Neural cell (in vitro differentiated cells): Measurements from ENCODE around the gene MED15. TPM values are rescaled to one million over a fixed set of nuclear protein-coding genes. Genes with fewer than 3 reads are reported as not detected.
"Not testable (repeated sequence)": the region's sequence is repeated elsewhere in the genome, so short reads cannot be mapped to it uniquely, and the experiment has no call there.

Experiments used
- H2AFZ ChIP-seq: fragments of 200-600, 300-800 bp; sonication (generic), shearing (Covaris generic); 2 replicates; pipeline ENCODE4 v1.6.0; 2014; ENCODE audit warnings: low read depth, mild to moderate bottlenecking, antibody characterized with exemption, low read length, moderate library complexity
- H3F3A ChIP-seq: fragments of 200-600 bp; shearing (Covaris generic); 2 replicates; pipeline ENCODE4 v1.6.1; 2016; ENCODE audit warnings: mild to moderate bottlenecking, moderate library complexity, mixed read lengths, antibody characterized with exemption, low read length; ENCODE audit not compliant: insufficient read depth, poor library complexity, severe bottlenecking
- H3K27ac ChIP-seq: fragments of 200-600, 300-800 bp; sonication (generic), shearing (Covaris generic); 2 replicates; pipeline ENCODE4 v1.5.1; 2014; ENCODE audit warnings: mild to moderate bottlenecking, low read length, moderate library complexity
- H3K27me3 ChIP-seq: fragments of 300-800, 200-600 bp; sonication (generic), shearing (Covaris generic); 2 replicates; pipeline ENCODE4 v1.6.0; 2014; ENCODE audit warnings: mild to moderate bottlenecking, low read depth, low read length, moderate library complexity; ENCODE audit not compliant: insufficient read depth
- H3K36me3 ChIP-seq: fragments of 300-800, 200-600 bp; sonication (generic), shearing (Covaris generic); 2 replicates; pipeline ENCODE4 v1.5.1; 2014; ENCODE audit warnings: mild to moderate bottlenecking, antibody characterized with exemption, low read length, moderate library complexity; ENCODE audit not compliant: insufficient read depth
- H3K4me2 ChIP-seq: fragments of 300-800, 200-600 bp; sonication (generic), shearing (Covaris generic); 2 replicates; pipeline ENCODE4 v1.6.0; 2014; ENCODE audit warnings: mild to moderate bottlenecking, low read length
- H3K4me3 ChIP-seq: fragments of 300-800, 200-600 bp; sonication (generic), shearing (Covaris generic); 2 replicates; pipeline ENCODE4 v1.5.1; 2014; ENCODE audit warnings: mild to moderate bottlenecking, low read length, moderate library complexity
- H3K79me2 ChIP-seq: fragments of 200-600 bp; shearing (Covaris generic); replicated peaks from 2 replicates; pipeline ENCODE4 v1.6.0; 2014; ENCODE audit warnings: mild to moderate bottlenecking, low read length, moderate library complexity; ENCODE audit not compliant: insufficient read depth
- H3K9ac ChIP-seq: fragments of 300-800, 200-600 bp; sonication (generic), shearing (Covaris generic); 2 replicates; pipeline ENCODE4 v1.6.1; 2016; ENCODE audit warnings: mild to moderate bottlenecking, low read length, mixed read lengths
- H3K9me2 ChIP-seq: fragments of 200-600 bp; shearing (Covaris generic); 2 replicates; pipeline ENCODE4 v1.6.1; 2016; ENCODE audit warnings: mild to moderate bottlenecking, low read length, mixed read lengths; ENCODE audit not compliant: insufficient read depth
- H3K9me3 ChIP-seq: fragments of 200-600, 300-800 bp; sonication (generic), shearing (Covaris generic); 2 replicates; pipeline ENCODE4 v1.6.1; 2016; ENCODE audit warnings: mild to moderate bottlenecking, mixed run types, low read length, moderate library complexity, mixed read lengths
- H4K20me1 ChIP-seq: fragments of 200-600 bp; shearing (Covaris generic); 2 replicates; pipeline ENCODE4 v1.6.1; 2016; ENCODE audit warnings: mild to moderate bottlenecking, mixed run types; ENCODE audit not compliant: insufficient read depth
- CTCF ChIP-seq: fragments of 450-650 bp; IDR thresholded peaks from 2 replicates; pipeline ENCODE4 v1.5.1; 2014; ENCODE audit warnings: antibody characterized with exemption, mild to moderate bottlenecking, moderate library complexity; ENCODE audit not compliant: poor library complexity, severe bottlenecking
- EP300 ChIP-seq: fragments of 450-650 bp; conservative IDR thresholded peaks from 2 replicates; pipeline ENCODE4 v1.6.1; 2014; ENCODE audit warnings: antibody characterized with exemption, mild to moderate bottlenecking, moderate library complexity; ENCODE audit not compliant: poor library complexity, severe bottlenecking
- EZH2 ChIP-seq: fragments of 200-600, 300-800 bp; shearing (Covaris generic), sonication (generic); IDR thresholded peaks from 2 replicates; pipeline ENCODE4 v1.6.1; 2014; ENCODE audit warnings: antibody characterized with exemption, low read length, borderline replicate concordance, mild to moderate bottlenecking; ENCODE audit not compliant: insufficient read depth, poor library complexity, severe bottlenecking
- MXI1 ChIP-seq: fragments of 450-650 bp; conservative IDR thresholded peaks from 2 replicates; pipeline ENCODE4 v1.6.1; 2014; ENCODE audit warnings: antibody characterized with exemption, mild to moderate bottlenecking; ENCODE audit not compliant: poor library complexity, severe bottlenecking
- POLR2AphosphoS5 ChIP-seq: IDR thresholded peaks from 2 replicates; pipeline ENCODE4 v1.6.1; 2012
- RAD21 ChIP-seq: fragments of 450-650 bp; conservative IDR thresholded peaks from 2 replicates; pipeline ENCODE4 v1.6.1; 2014; ENCODE audit warnings: antibody characterized with exemption, mild to moderate bottlenecking, moderate library complexity
- REST ChIP-seq: IDR thresholded peaks from 2 replicates; pipeline ENCODE4 v1.6.1; 2012; ENCODE audit warnings: borderline replicate concordance
- SMC3 ChIP-seq: fragments of 450-650 bp; conservative IDR thresholded peaks from 2 replicates; pipeline ENCODE4 v1.6.1; 2014; ENCODE audit warnings: antibody characterized with exemption, mild to moderate bottlenecking, moderate library complexity; ENCODE audit not compliant: poor library complexity
- TAF1 ChIP-seq: IDR thresholded peaks from 2 replicates; pipeline ENCODE4 v1.6.1; 2012; ENCODE audit warnings: low read depth
- polyA plus RNA-seq: library from polyadenylated mRNA; depleted of rRNA; stranded (reverse); fragments of >200 nt; gene quantifications from 2 replicates; pipeline ENCODE4 v1.2.3, GENCODE V29; 2014

The MED15 gene
- polyA plus RNA-seq, 1 donor from 2014 or later, result 13.2 TPM

- no peaks in the 10 kb centered on the region for H4K20me1 ChIP-seq
- TF ChIP-seq POLR2AphosphoS5, result no peak
- no peak for TF ChIP-seq RAD21
- no peaks in the 10 kb centered on the region for H3K79me2 ChIP-seq
Measured at GRCh38 chr22:20537325-20537756, 29.9 kb downstream of the MED15 start.

GRCh38 chr22:20537983-20538382 is 30.6 kb downstream of the MED15 start:
- Histone ChIP-seq H3K79me2 (no peaks in the 10 kb centered on the region), H4K20me1 (no peaks in the 10 kb centered on the region), H3F3A (no peaks in the 10 kb centered on the region), H3K9me3 (no peaks in the 10 kb centered on the region), H3K36me3 (peaks cover 6% of the 10 kb centered on the region), H2AFZ (no peak overlapping the region), H3K27me3 (no peaks in the 10 kb centered on the region), H3K9me2 (no peaks in the 10 kb centered on the region), H3K9ac (no peak overlapping the region), H3K4me2 (no peak overlapping the region), H3K27ac (no peak overlapping the region), H3K4me3 (no peak overlapping the region)
- TF ChIP-seq MXI1 (no peak), RAD21 (no peak)

More at GRCh38 chr22:20537325-20537756, 29.9 kb downstream of the MED15 start:
- no peak overlapping the region for H3K9ac ChIP-seq
- no peaks in the 10 kb centered on the region for H3K9me3 ChIP-seq
- H3K36me3 ChIP-seq, result peaks cover 5% of the 10 kb centered on the region
- no peaks in the 10 kb centered on the region for H3K27me3 ChIP-seq
- no peak overlapping the region for H3K4me3 ChIP-seq
- no peaks in the 10 kb centered on the region for H3K9me2 ChIP-seq
- no peak overlapping the region for H2AFZ ChIP-seq
- no peak overlapping the region for H3K4me2 ChIP-seq
- H3F3A ChIP-seq, result no peaks in the 10 kb centered on the region
- H3K27ac ChIP-seq, result no peak overlapping the region

GRCh38 chr22:20538875-20539274 is 31.5 kb downstream of the MED15 start:
- H3K79me2 ChIP-seq, H4K20me1 ChIP-seq, H3K36me3 ChIP-seq, H3F3A ChIP-seq, H3K9me2 ChIP-seq, H3K27me3 ChIP-seq, H3K4me3 ChIP-seq, H3K4me2 ChIP-seq, H3K9ac ChIP-seq, H3K9me3 ChIP-seq, H3K27ac ChIP-seq, H2AFZ ChIP-seq: not testable (repeated sequence)

GRCh38 chr22:20542055-20542454 is 34.6 kb downstream of the MED15 start:
- TF ChIP-seq REST (no peak), MXI1 (no peak), RAD21 (no peak), EP300 (no peak), EZH2 (no peak), CTCF (no peak), POLR2AphosphoS5 (no peak), TAF1 (no peak), SMC3 (no peak)
- Histone ChIP-seq H3K9me2 (no peaks in the 10 kb centered on the region), H3K36me3 (peaks cover 6% of the 10 kb centered on the region), H3K4me2 (no peak overlapping the region), H3K79me2 (peaks cover 3% of the 10 kb centered on the region), H3K9me3 (no peaks in the 10 kb centered on the region), H2AFZ (no peak overlapping the region), H4K20me1 (no peaks in the 10 kb centered on the region), H3K9ac (no peak overlapping the region), H3K27ac (no peak overlapping the region), H3F3A (no peaks in the 10 kb centered on the region), H3K27me3 (no peaks in the 10 kb centered on the region), H3K4me3 (no peak overlapping the region)
